Measurements from ENCODE around the gene OR5M11. TPM values are rescaled to one million over a fixed set of nuclear protein-coding genes. Genes with fewer than 3 reads are reported as not detected.
"Not testable (repeated sequence)": the region's sequence is repeated elsewhere in the genome, so short reads cannot be mapped to it uniquely, and the experiment has no call there.

Gene OR5M11
- not detected in 2 replicates for total RNA-seq (2014; rRNA removed; shearing (Covaris generic))
- not detected in 2 replicates for polyA plus RNA-seq (2014; cell fraction: nucleus; rRNA removed)

- no peak for DNase-seq (ENCODE audit: extremely low read depth, low read depth)
Measured at GRCh38 chr11:56543157-56543556, at the start of gene OR5M11. TSS of gene OR5M11 (minus strand) at chr11:56543257. CDS start at chr11:56543257, 0 bp downstream.

GRCh38 chr11:56592088-56592717 is 49.1 kb upstream of the OR5M11 start:
- not testable (repeated sequence) for DNase-seq (ENCODE audit: extremely low read depth, low read depth)

- no peak for DNase-seq (ENCODE audit: extremely low read depth, low read depth)
Measured at GRCh38 chr11:56577621-56578020, 34.6 kb upstream of the OR5M11 start, which contains the start of gene OR5M10. TSS of gene OR5M10 (minus strand) at chr11:56577721. CDS start at chr11:56577721, 0 bp downstream.

- no peak for DNase-seq (ENCODE audit: extremely low read depth, low read depth)
Measured at GRCh38 chr11:56558574-56558973, 15.5 kb upstream of the OR5M11 start.

GRCh38 chr11:56554691-56555090 is 11.6 kb upstream of the OR5M11 start:
- not testable (repeated sequence) for DNase-seq (ENCODE audit: extremely low read depth, low read depth)

GRCh38 chr11:56545531-56545930 is 2.5 kb upstream of the OR5M11 start:
- no peak for DNase-seq (ENCODE audit: extremely low read depth, low read depth)

GRCh38 chr11:56543739-56544138 is 682 bp upstream of the OR5M11 start:
- DNase-seq (ENCODE audit: extremely low read depth, low read depth) = no peak

- no peak for DNase-seq (ENCODE audit: extremely low read depth, low read depth)
Measured at GRCh38 chr11:56533054-56533740, 9.9 kb downstream of the OR5M11 start.

- DNase-seq (ENCODE audit: extremely low read depth, low read depth) = no peak
Measured at GRCh38 chr11:56531856-56532255, 11.2 kb downstream of the OR5M11 start.

GRCh38 chr11:56522008-56522407 is 21.0 kb downstream of the OR5M11 start:
- DNase-seq (ENCODE audit: extremely low read depth, low read depth) = no peak

GRCh38 chr11:56513280-56513679 is 29.8 kb downstream of the OR5M11 start:
- no peak for DNase-seq (ENCODE audit: extremely low read depth, low read depth)

GRCh38 chr11:56509439-56509838 is 33.6 kb downstream of the OR5M11 start:
- DNase-seq (ENCODE audit: extremely low read depth, low read depth) = no peak

- DNase-seq (ENCODE audit: extremely low read depth, low read depth) = no peak
Measured at GRCh38 chr11:56497010-56497409, 46.0 kb downstream of the OR5M11 start.

GRCh38 chr11:56495117-56495516 is 47.9 kb downstream of the OR5M11 start:
- DNase-seq (ENCODE audit: extremely low read depth, low read depth) = no peak

Other genes with a start within 250 kb of the OR5M11 start
- gene OR8K3, start 228.1 kb downstream of the OR5M11 start, total RNA-seq (2014; rRNA removed; shearing (Covaris generic)) = not detected in 2 replicates
- gene OR8K1, start 197.2 kb downstream of the OR5M11 start, total RNA-seq (2014; rRNA removed; shearing (Covaris generic)) = not detected in 2 replicates
- gene OR8J1, start 189.0 kb downstream of the OR5M11 start, total RNA-seq (2014; rRNA removed; shearing (Covaris generic)) = not detected in 2 replicates
- gene OR8U1, start 167.6 kb downstream of the OR5M11 start, total RNA-seq (2014; rRNA removed; shearing (Covaris generic)) = not detected in 2 replicates
- not detected in 2 replicates for gene OR5AL1, start 130.6 kb downstream of the OR5M11 start, total RNA-seq (2014; rRNA removed; shearing (Covaris generic))
- not detected in 2 replicates for gene OR5M3, start 69.9 kb downstream of the OR5M11 start, total RNA-seq (2014; rRNA removed; shearing (Covaris generic))
- gene OR5M8, start 51.9 kb downstream of the OR5M11 start, total RNA-seq (2014; rRNA removed; shearing (Covaris generic)) = not detected in 2 replicates
- not detected in 2 replicates for gene OR5M10, start 34.5 kb upstream of the OR5M11 start, total RNA-seq (2014; rRNA removed; shearing (Covaris generic))
- not detected in 2 replicates for gene OR5M1, start 71.6 kb upstream of the OR5M11 start, total RNA-seq (2014; rRNA removed; shearing (Covaris generic))
- not detected in 2 replicates for gene OR5AP2, start 99.2 kb upstream of the OR5M11 start, total RNA-seq (2014; rRNA removed; shearing (Covaris generic))
- gene OR5AR1, start 120.4 kb upstream of the OR5M11 start, total RNA-seq (2014; rRNA removed; shearing (Covaris generic)) = not detected in 2 replicates
- not detected in 2 replicates for gene OR9G1, start 155.8 kb upstream of the OR5M11 start, total RNA-seq (2014; rRNA removed; shearing (Covaris generic))
- not detected in 2 replicates for gene OR9G4, start 205.4 kb upstream of the OR5M11 start, total RNA-seq (2014; rRNA removed; shearing (Covaris generic))